Right hindlimb (tissue), 1 donor: Measurements from ENCODE around the gene REPIN1.

ENCODE experiments used
- DNase-seq: peaks from one replicate; pipeline ENCODE4 v3.0.0-alpha.2; 2018

The REPIN1 gene

GRCh38 chr7:150361807-150362621 is 6.6 kb upstream of the REPIN1 start:
- DNase-seq = no peak

GRCh38 chr7:150363370-150363769 is 5.3 kb upstream of the REPIN1 start:
- DNase-seq = no peak

- DNase-seq = no peak
Measured at GRCh38 chr7:150363872-150364271, 4.8 kb upstream of the REPIN1 start.

- DNase-seq = no peak
Measured at GRCh38 chr7:150365194-150365593, 3.4 kb upstream of the REPIN1 start.

- no peak for DNase-seq
Measured at GRCh38 chr7:150365673-150366398, 2.8 kb upstream of the REPIN1 start.

- DNase-seq = no peak
Measured at GRCh38 chr7:150367677-150368095, 936 bp upstream of the REPIN1 start.

GRCh38 chr7:150368884-150369747 is 494 bp downstream of the REPIN1 start:
- peak; percentile 71 for DNase-seq

- no peak for DNase-seq
Measured at GRCh38 chr7:150369748-150370501, 1.3 kb downstream of the REPIN1 start.

GRCh38 chr7:150370612-150371071 is 2.0 kb downstream of the REPIN1 start:
- DNase-seq = no peak

GRCh38 chr7:150371131-150371995 is 2.7 kb downstream of the REPIN1 start:
- DNase-seq = no peak

GRCh38 chr7:150371996-150372270 is 3.3 kb downstream of the REPIN1 start:
- no peak for DNase-seq

- DNase-seq = no peak
Measured at GRCh38 chr7:150372271-150373048, 3.8 kb downstream of the REPIN1 start.

- no peak for DNase-seq
Measured at GRCh38 chr7:150373049-150373801, 4.6 kb downstream of the REPIN1 start.

GRCh38 chr7:150374026-150374425 is 5.4 kb downstream of the REPIN1 start:
- DNase-seq = no peak

GRCh38 chr7:150374472-150374871 is 5.8 kb downstream of the REPIN1 start:
- no peak for DNase-seq

GRCh38 chr7:150375662-150376521 is 7.3 kb downstream of the REPIN1 start:
- DNase-seq = no peak

- no peak for DNase-seq
Measured at GRCh38 chr7:150376560-150376959, 7.9 kb downstream of the REPIN1 start.

GRCh38 chr7:150377196-150377595 is 8.6 kb downstream of the REPIN1 start:
- no peak for DNase-seq

- no peak for DNase-seq
Measured at GRCh38 chr7:150377635-150378034, 9.0 kb downstream of the REPIN1 start.
